Karpas-422 (cell line): ENCODE measurements around the gene MDH2. TPM values are rescaled to one million over a fixed set of nuclear protein-coding genes. Genes with fewer than 3 reads are reported as not detected.
A peak's percentile ranks its signal among the peaks of the same experiment; 100 is the strongest.
"Not testable (repeated sequence)": the region's sequence is repeated elsewhere in the genome, so short reads cannot be mapped to it uniquely, and the experiment has no call there.

Experiments
- DNase-seq: peaks from one replicate; pipeline ENCODE4 v3.0.0-alpha.2; 2015
- H2AFZ ChIP-seq: fragments of 200-600 bp; sonication (generic); 2 replicates; pipeline ENCODE4 v1.6.1; 2014; ENCODE audit warnings: antibody characterized with exemption, low read length, mixed read lengths
- H3K27ac ChIP-seq: fragments of 200-600 bp; sonication (generic); 2 replicates; pipeline ENCODE4 v1.5.1; 2014; ENCODE audit warnings: mild to moderate bottlenecking, low read length, moderate library complexity
- H3K27me3 ChIP-seq: fragments of 200-600 bp; sonication (generic); 2 replicates; pipeline ENCODE4 v1.6.1; 2014; ENCODE audit warnings: low read length, mixed read lengths
- H3K36me3 ChIP-seq: fragments of 200-600 bp; sonication (generic); 2 replicates; pipeline ENCODE4 v1.6.1; 2014; ENCODE audit warnings: low read length, mixed read lengths; ENCODE audit not compliant: insufficient read depth
- H3K4me1 ChIP-seq: fragments of 200-600 bp; sonication (generic); 2 replicates; pipeline ENCODE4 v1.6.1; 2014; ENCODE audit warnings: mild to moderate bottlenecking, low read length, mixed read lengths
- H3K4me2 ChIP-seq: fragments of 200-600 bp; sonication (generic); 2 replicates; pipeline ENCODE4 v1.6.1; 2014; ENCODE audit warnings: low read length, low read depth, mild to moderate bottlenecking; ENCODE audit not compliant: poor library complexity, severe bottlenecking
- H3K4me3 ChIP-seq: fragments of 200-600 bp; sonication (generic); 2 replicates; pipeline ENCODE4 v1.5.1; 2014; ENCODE audit warnings: mild to moderate bottlenecking, antibody characterized with exemption, low read length, mixed read lengths
- H3K79me2 ChIP-seq: fragments of 200-600 bp; sonication (generic); 2 replicates; pipeline ENCODE4 v1.6.1; 2014; ENCODE audit warnings: mild to moderate bottlenecking, low read length, mixed read lengths
- H3K9ac ChIP-seq: fragments of 200-600 bp; sonication (generic); 2 replicates; pipeline ENCODE4 v1.6.0; 2014; ENCODE audit warnings: low read length
- H3K9me2 ChIP-seq: fragments of 200-600 bp; sonication (generic), shearing (Covaris generic); replicated peaks from 2 replicates; pipeline ENCODE4 v1.6.0; 2014; ENCODE audit warnings: mild to moderate bottlenecking, low read length, moderate library complexity; ENCODE audit not compliant: insufficient read depth
- H3K9me3 ChIP-seq: fragments of 300-700, 200-600 bp; sonication (generic); 2 replicates; pipeline ENCODE4 v1.6.1; 2014; ENCODE audit warnings: low read length, mixed read lengths
- H4K20me1 ChIP-seq: fragments of 200-600 bp; sonication (generic); 2 replicates; pipeline ENCODE4 v1.6.1; 2014; ENCODE audit warnings: mild to moderate bottlenecking, antibody characterized with exemption, low read length, low read depth; ENCODE audit not compliant: insufficient read depth
- total RNA-seq: library from RNA; depleted of rRNA; stranded (reverse); fragments of >200 nt; shearing (Covaris generic); gene quantifications from 2 replicates; pipeline ENCODE4 v1.2.3, GENCODE V29; 2014; ENCODE audit warnings: low replicate concordance

MDH2 gene
- total RNA-seq, 1 experiment from 2014 or later: 142 TPM

- Histone ChIP-seq H3K27ac (no peak overlapping the region), H3K4me1 (no peaks in the 10 kb centered on the region), H3K4me2 (no peak overlapping the region), H4K20me1 (no peaks in the 10 kb centered on the region), H3K9ac (no peak overlapping the region), H2AFZ (no peak overlapping the region), H3K4me3 (no peak overlapping the region), H3K9me3 (no peaks in the 10 kb centered on the region), H3K36me3 (no peaks in the 10 kb centered on the region), H3K9me2 (no peaks in the 10 kb centered on the region), H3K79me2 (no peaks in the 10 kb centered on the region), H3K27me3 (no peaks in the 10 kb centered on the region)
- no peak for DNase-seq
Measured at GRCh38 chr7:76009672-76010600, 38.0 kb upstream of the MDH2 start.

- H3K4me3 ChIP-seq: no peak overlapping the region
- H3K9me3 ChIP-seq: no peaks in the 10 kb centered on the region
- H3K27me3 ChIP-seq: no peaks in the 10 kb centered on the region
- no peaks in the 10 kb centered on the region for H3K79me2 ChIP-seq
- no peaks in the 10 kb centered on the region for H4K20me1 ChIP-seq
- no peaks in the 10 kb centered on the region for H3K36me3 ChIP-seq
- no peak for DNase-seq
- no peaks in the 10 kb centered on the region for H3K4me1 ChIP-seq
- H3K4me2 ChIP-seq: no peak overlapping the region
- no peak overlapping the region for H3K9ac ChIP-seq
- H3K27ac ChIP-seq: no peak overlapping the region
- no peak overlapping the region for H2AFZ ChIP-seq
- no peaks in the 10 kb centered on the region for H3K9me2 ChIP-seq
Measured at GRCh38 chr7:76011442-76011861, 36.5 kb upstream of the MDH2 start.

GRCh38 chr7:76016191-76016947 lies 31.5 kb upstream of the MDH2 start:
- Histone ChIP-seq H3K36me3 (no peaks in the 10 kb centered on the region), H2AFZ (no peak overlapping the region), H3K9ac (no peak overlapping the region), H3K27me3 (no peaks in the 10 kb centered on the region), H3K9me3 (no peaks in the 10 kb centered on the region), H3K4me1 (no peaks in the 10 kb centered on the region), H4K20me1 (no peaks in the 10 kb centered on the region), H3K4me2 (no peak overlapping the region), H3K27ac (no peak overlapping the region), H3K9me2 (no peaks in the 10 kb centered on the region), H3K79me2 (no peaks in the 10 kb centered on the region), H3K4me3 (no peak overlapping the region)
- no peak for DNase-seq

GRCh38 chr7:76018520-76018919 lies 29.4 kb upstream of the MDH2 start:
- H3K27ac ChIP-seq, H3K9ac ChIP-seq, H3K36me3 ChIP-seq, H3K4me1 ChIP-seq, H3K79me2 ChIP-seq, H4K20me1 ChIP-seq, H3K4me3 ChIP-seq, H2AFZ ChIP-seq, DNase-seq, H3K27me3 ChIP-seq, H3K9me2 ChIP-seq, H3K9me3 ChIP-seq, H3K4me2 ChIP-seq: not testable (repeated sequence)

- H3K4me1 ChIP-seq: no peaks in the 10 kb centered on the region
- DNase-seq: peak; percentile 86
- H3K9me2 ChIP-seq: no peaks in the 10 kb centered on the region
- H3K27me3 ChIP-seq: no peaks in the 10 kb centered on the region
- H3K9me3 ChIP-seq: no peaks in the 10 kb centered on the region
- no peaks in the 10 kb centered on the region for H3K79me2 ChIP-seq
- no peak overlapping the region for H3K9ac ChIP-seq
- H2AFZ ChIP-seq: no peak overlapping the region
- H4K20me1 ChIP-seq: no peaks in the 10 kb centered on the region
- H3K4me3 ChIP-seq: no peak overlapping the region
- H3K36me3 ChIP-seq: no peaks in the 10 kb centered on the region
- H3K4me2 ChIP-seq: no peak overlapping the region
- no peak overlapping the region for H3K27ac ChIP-seq
Measured at GRCh38 chr7:76020031-76020714, 27.7 kb upstream of the MDH2 start.

GRCh38 chr7:76022026-76022780 lies 25.7 kb upstream of the MDH2 start:
- H3K79me2 ChIP-seq: no peaks in the 10 kb centered on the region
- H3K36me3 ChIP-seq: no peaks in the 10 kb centered on the region
- no peak overlapping the region for H2AFZ ChIP-seq
- no peaks in the 10 kb centered on the region for H3K27me3 ChIP-seq
- no peak overlapping the region for H3K27ac ChIP-seq
- H3K4me3 ChIP-seq: no peak overlapping the region
- H3K4me1 ChIP-seq: no peaks in the 10 kb centered on the region
- no peaks in the 10 kb centered on the region for H3K9me2 ChIP-seq
- no peaks in the 10 kb centered on the region for H4K20me1 ChIP-seq
- no peaks in the 10 kb centered on the region for H3K9me3 ChIP-seq
- no peak overlapping the region for H3K4me2 ChIP-seq
- no peak overlapping the region for H3K9ac ChIP-seq
- no peak for DNase-seq

GRCh38 chr7:76023002-76023401 lies 24.9 kb upstream of the MDH2 start:
- Histone ChIP-seq H4K20me1 (no peaks in the 10 kb centered on the region), H3K36me3 (no peaks in the 10 kb centered on the region), H3K9me2 (no peaks in the 10 kb centered on the region), H3K79me2 (no peaks in the 10 kb centered on the region), H3K4me3 (no peak overlapping the region), H2AFZ (no peak overlapping the region), H3K27ac (no peak overlapping the region), H3K9me3 (no peaks in the 10 kb centered on the region), H3K27me3 (no peaks in the 10 kb centered on the region), H3K4me2 (no peak overlapping the region), H3K9ac (no peak overlapping the region), H3K4me1 (no peaks in the 10 kb centered on the region)
- DNase-seq: no peak
